NCI-H1436 (cell line): ENCODE data around the gene FTSJ1.

ENCODE experiments used
- DNase-seq: peaks from one replicate; lab custom pipeline; 2025; lab: John Stamatoyannopoulos, UW

The FTSJ1 gene

GRCh38 chrX:48470833-48471118 is 5.2 kb upstream of the FTSJ1 start:
- DNase-seq = no peak

- DNase-seq = no peak
Observed at GRCh38 chrX:48471504-48471903, 4.5 kb upstream of the FTSJ1 start.

- no peak for DNase-seq
Observed at GRCh38 chrX:48472225-48472624, 3.8 kb upstream of the FTSJ1 start.

- no peak for DNase-seq
Observed at GRCh38 chrX:48472851-48473703, 2.9 kb upstream of the FTSJ1 start.

DNA sequence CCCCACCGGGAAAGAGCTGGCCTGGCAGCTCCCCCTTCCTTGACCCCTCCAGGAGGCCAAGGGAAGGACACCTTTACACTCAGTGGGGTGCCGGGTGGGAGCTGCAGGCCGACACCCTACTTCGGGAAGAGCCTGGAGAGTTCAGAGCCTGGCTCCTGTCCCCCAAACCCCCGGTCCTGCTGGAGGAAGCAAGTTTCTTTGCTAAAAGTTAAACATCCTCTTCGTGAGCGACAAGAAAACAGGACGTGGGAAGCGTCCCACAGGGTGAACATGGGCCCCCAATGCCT is 2.4 kb upstream of the FTSJ1 start:
- DNase-seq = no peak

GRCh38 chrX:48474127-48474526 is 1.9 kb upstream of the FTSJ1 start:
- no peak for DNase-seq

DNA sequence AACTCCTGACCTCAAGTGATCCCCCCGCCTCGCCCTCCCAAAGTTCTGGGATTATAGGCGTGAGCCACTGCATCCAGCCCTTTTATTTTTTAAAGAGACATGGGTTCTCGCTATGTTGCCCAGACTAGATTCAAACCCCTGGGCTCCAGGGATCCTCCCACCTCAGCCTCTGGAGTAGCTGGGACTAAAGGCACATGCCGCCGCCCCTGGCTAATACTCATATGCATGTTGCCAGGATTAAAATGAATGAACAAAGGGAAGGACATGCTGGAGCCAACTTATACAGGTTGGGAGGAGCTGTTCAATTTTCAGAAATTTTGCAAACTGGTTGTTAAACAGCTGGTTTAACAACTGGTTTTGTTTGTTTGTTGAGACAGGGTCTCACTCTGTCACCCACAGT is 1.4 kb upstream of the FTSJ1 start:
- DNase-seq = no peak

GRCh38 chrX:48475296-48475695 is 703 bp upstream of the FTSJ1 start:
- no peak for DNase-seq

- DNase-seq = no peak
Observed at GRCh38 chrX:48476919-48477318, 920 bp downstream of the FTSJ1 start.

GRCh38 chrX:48477960-48478755 is 2.2 kb downstream of the FTSJ1 start:
- DNase-seq = no peak

- no peak for DNase-seq
Observed at GRCh38 chrX:48478806-48479205, 2.8 kb downstream of the FTSJ1 start.

DNA sequence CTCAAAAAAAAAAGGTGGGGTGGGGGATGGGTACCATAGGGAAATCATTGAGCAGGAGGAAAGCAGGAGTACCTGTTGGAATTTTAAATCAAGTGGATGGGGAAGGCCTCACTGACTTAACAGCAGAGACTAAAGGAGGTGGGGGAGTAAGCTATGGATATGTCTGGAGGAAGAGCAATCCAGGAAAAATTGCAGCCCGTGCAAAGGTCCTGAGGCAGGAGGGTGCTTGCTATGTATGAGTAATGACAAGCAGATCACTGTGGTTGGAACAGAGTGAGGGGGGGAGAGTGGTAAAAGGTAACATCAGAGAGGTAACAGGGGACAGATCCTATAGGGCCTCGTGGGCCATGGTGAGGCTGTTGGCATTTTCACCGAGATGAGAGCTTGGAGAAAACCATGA is 4.1 kb downstream of the FTSJ1 start:
- DNase-seq = no peak

DNA sequence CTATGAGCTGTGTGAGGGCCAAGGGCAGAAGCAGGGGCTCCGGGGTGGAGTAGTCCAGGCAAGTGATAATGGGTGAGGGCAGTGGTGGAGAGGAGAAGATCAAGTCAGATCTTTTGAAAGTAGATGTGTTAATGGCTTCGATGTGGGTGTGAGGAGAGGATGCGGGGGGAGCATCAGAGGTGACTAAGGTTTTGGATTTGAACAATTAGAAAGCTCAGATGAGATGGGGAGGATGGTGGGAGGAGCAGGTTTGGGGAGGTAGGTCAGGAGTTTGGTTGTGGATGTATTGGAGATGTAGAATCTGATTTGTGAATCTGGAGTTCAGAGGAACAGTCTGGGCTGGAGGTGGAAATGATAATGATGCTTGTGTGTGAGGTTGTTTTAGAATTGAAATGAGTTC is 4.6 kb downstream of the FTSJ1 start:
- DNase-seq = no peak

DNA sequence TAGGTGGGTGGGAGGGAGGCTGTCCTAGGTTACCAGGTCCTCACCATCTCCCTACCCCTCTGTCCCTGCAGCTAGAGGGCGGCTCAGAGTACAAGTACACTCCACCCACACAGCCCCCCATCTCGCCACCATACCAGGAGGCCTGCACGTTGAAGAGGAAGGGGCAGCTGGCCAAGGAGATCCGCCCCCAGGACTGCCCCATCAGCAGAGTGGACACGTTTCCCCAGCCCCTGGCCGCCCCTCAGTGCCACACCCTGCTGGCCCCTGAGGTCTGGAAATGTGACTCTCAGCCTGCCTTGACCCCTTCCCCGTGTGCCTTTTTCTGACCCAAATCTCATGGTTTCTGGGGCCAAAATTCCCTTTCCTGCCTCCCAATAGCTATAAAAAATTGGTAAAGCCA is 6.5 kb downstream of the FTSJ1 start:
- no peak for DNase-seq

- DNase-seq = no peak
Observed at GRCh38 chrX:48487362-48487798, 11.4 kb downstream of the FTSJ1 start.

DNA sequence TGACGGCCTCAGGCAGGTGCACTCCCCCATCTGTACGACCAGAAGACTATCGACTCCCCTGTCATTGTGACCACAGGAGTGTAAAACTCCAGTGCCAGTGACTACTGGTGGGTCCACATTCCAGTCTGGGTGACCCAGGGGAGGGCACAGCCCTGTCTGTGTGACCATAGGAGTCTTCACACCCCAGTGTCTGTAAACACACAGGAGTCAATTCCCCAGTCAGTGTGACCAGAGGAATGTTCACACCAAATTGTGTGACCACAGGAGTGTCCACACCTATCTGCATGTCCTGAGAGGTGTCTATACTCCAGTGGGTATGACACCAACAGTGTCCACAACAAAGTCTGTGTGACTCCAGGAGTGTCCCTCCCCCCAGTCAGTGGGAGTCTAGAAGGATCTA is 12.0 kb downstream of the FTSJ1 start:
- DNase-seq = no peak

- no peak for DNase-seq
Observed at GRCh38 chrX:48489296-48489695, 13.3 kb downstream of the FTSJ1 start.

DNA sequence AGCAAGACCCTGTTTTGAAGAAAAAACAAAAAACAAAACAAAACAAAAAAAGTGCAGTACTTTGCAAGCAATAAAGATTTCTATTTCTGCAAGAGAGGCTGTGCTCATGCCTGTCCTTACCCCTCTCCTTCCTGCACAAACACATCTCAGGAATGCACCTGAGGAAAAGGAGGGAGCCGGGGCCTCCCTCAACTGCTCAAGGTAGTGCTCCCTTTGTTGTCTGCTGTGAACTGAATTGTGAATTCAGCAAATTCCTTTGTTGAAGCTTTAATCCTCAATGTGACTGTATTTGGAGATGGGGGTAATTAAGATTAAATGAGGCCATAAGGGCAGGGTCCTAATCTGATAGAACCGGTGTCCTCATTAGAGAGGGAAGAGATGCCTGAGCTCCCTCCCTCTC is 13.9 kb downstream of the FTSJ1 start:
- no peak for DNase-seq

DNA sequence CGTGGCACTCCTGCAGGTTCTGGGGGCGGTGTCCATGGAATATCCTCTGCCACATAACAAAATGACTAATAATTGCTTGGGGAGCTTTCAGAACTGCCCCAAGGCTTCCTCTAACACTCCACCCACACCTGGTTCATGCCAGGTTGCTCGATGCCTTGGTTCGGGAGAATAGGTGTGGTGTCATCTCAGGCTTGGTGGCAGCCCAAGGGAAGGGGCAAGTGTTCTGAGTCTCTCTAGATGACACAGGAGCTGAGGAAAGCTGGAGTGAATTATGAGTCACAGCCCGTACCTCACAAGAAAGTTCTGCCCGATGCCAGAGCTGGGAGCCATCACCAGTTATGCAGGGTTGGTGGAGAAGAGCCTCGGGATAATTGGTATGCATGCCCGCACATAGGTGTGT is 14.7 kb downstream of the FTSJ1 start:
- DNase-seq = no peak

DNA sequence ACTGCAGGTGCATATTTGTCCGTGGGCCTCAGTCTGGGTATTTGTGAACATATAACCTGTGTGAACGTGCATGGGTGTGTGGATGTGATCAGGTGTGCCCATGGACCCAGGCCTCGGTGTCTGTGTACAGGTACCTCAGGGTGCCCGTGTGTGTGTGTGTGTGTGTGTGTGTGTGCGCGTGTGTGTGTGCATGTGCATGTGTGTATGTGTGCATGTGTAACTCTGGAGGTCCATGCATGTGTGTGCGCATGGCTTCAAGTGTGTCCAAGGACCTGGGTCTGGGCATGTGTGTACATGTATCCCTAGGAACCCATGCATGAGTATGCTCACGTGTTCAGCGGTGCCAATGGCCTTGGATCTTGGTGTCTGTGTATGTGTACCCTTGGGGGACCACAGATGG is 15.8 kb downstream of the FTSJ1 start:
- DNase-seq = no peak

GRCh38 chrX:48492293-48492910 is 16.4 kb downstream of the FTSJ1 start:
- no peak for DNase-seq

- no peak for DNase-seq
Observed at GRCh38 chrX:48493890-48494364, 17.9 kb downstream of the FTSJ1 start.

DNA sequence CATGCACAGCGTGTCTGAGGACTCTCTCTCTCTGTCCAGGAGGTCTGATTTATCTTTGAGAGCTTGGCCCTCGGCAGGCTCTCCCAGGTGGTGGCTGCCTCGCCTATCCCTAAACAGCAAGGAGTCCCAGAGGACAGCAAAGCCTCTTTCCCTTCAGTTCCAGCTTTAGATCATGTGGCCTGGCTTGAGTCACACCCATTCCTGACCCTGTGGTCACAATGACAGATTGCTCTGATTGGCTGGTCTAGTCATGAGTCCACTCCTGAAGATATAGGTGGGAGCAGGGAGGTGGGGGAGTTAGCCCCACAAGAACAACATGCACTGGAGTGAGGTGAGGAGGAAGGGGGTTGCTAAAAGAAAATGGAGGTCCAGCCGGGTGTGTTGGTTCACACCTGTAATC is 20.7 kb downstream of the FTSJ1 start:
- DNase-seq = no peak
